Psoas muscle (tissue), 8 donors: ENCODE data around the gene CNRIP1. TPM values are rescaled to one million over a fixed set of nuclear protein-coding genes. Genes with fewer than 3 reads are reported as not detected.
A peak's percentile ranks its signal among the peaks of the same experiment; 100 is the strongest.

ENCODE experiments used
- ATAC-seq, 4 donors: fragments of 200-7000 bp; cut with Tn5 transposase; one replicate each; pipeline ENCODE4 v1.9.1; 2020; ENCODE audit warnings: moderate library complexity in 3 of 4, mild to moderate bottlenecking in 2 of 4
- DNase-seq, 2 donors: peaks; one replicate each; pipeline ENCODE4 v3.0.0-alpha.2; 2020
- H3K27ac ChIP-seq: fragments of 200-600 bp; one replicate; pipeline ENCODE4 v1.8.0; 2022
- H3K27me3 ChIP-seq, 3 donors: fragments of 200-600 bp in 1 of 3; one replicate each; pipeline versions ENCODE4 v1.6.1 to v1.8.0; 2013 to 2022; ENCODE audit warnings: low read length in 2 of 3, mild to moderate bottlenecking in 2 of 3, moderate library complexity in 1 of 3; ENCODE audit not compliant: insufficient read depth in 3 of 3
- H3K36me3 ChIP-seq, 2 donors: fragments of 200-600 bp in 1 of 2; one replicate each; pipeline versions ENCODE4 v1.6.1 to v1.8.0; 2013 to 2022; ENCODE audit warnings: low read depth in 1 of 2, mild to moderate bottlenecking in 1 of 2, moderate library complexity in 1 of 2; ENCODE audit not compliant: insufficient read depth in 1 of 2
- H3K4me1 ChIP-seq: fragments of 200-600 bp; one replicate; pipeline ENCODE4 v1.8.0; 2022
- H3K4me3 ChIP-seq: fragments of 200-600 bp; one replicate; pipeline ENCODE4 v1.8.0; 2022; ENCODE audit warnings: mild to moderate bottlenecking
- H3K9me3 ChIP-seq: fragments of 200-600 bp; one replicate; pipeline ENCODE4 v1.8.0; 2022
- CTCF ChIP-seq: fragments of 200-600 bp; IDR thresholded peaks from one replicate; pipeline ENCODE4 v1.8.0; 2022; ENCODE audit warnings: antibody characterized with exemption
- WGBS, 3 donors: extraction: QIAGEN DNeasy Blood & Tissue Kit; methylation state at CpG; one replicate each; pipeline versions ENCODE4 v1.1.6 to v1.1.7; 2013; 5-methylcytosine and 5-hydroxymethylcytosine counted together
- intact Hi-C, 2 donors: fragments of 100-400 bp; cut with DNase I; formaldehyde crosslinking; loops; one replicate each; pipeline versions ENCODE4 v1.11.0 to v1.14.2; 2022
- polyA plus RNA-seq, 3 donors: library from polyadenylated mRNA; stranded (reverse); fragments of 200-250 nt; gene quantifications; one replicate each; pipeline ENCODE4 v1.2.3, GENCODE V29; 2013
- total RNA-seq, 4 donors: library from RNA; stranded (reverse); fragmentation: NEBNext Ultra II Directional in 2 of 4; extraction: Animal tissue kit (Norgen Biotek cat#: 25700) in 2 of 4; gene quantifications; one replicate each; pipeline versions ENCODE4 v1.2.1 to v1.2.4, GENCODE V29; 2021 to 2023
- donor health status: healthy with polysubstance abuse.
- donor health status: DM: no; HTN: no; CAD: no; lungs with moderate emphysema.
- donor health status: Bipolar disorder and iron deficiency.
- donor health status: healthy.
- donor health status: DM: yes; HTN: yes; CAD: no.
- donor health status: DM: no; HTN: no; CAD: no.
- donor health status: DM: no; HTN: no; CAD: no.
- donor health status: DM: yes; HTN: yes; CAD: no.

Gene CNRIP1
- total and polyA plus RNA-seq, 7 donors, result 3.5 to 11.7 (median 5.3) TPM

GRCh38 chr2:68250652-68251186 lies 69.0 kb downstream of the CNRIP1 start:
- no peak for ATAC-seq
- Histone ChIP-seq H3K27ac (peak overlapping the region; percentile 99), H3K27me3 (no peaks in the 10 kb centered on the region), H3K4me3 (peak overlapping the region; percentile 91), H3K36me3 (no peaks in the 10 kb centered on the region), H3K4me1 (peaks cover 61% of the 10 kb centered on the region), H3K9me3 (no peaks in the 10 kb centered on the region)
- DNase-seq, result no peak
- intact Hi-C loops, result loop anchor here (5.0 kb wide), 3 partner anchors 42 to 93 kb away; partner anchors contain the start of gene PNO1 (in 1 of the 2)
- TF ChIP-seq CTCF, result no peak
- 5 to 8% (median 6%) methylated on average over 15 of the region's 15 CpGs for WGBS, 3 donors

GRCh38 chr2:68250196-68250595 lies 69.6 kb downstream of the CNRIP1 start:
- WGBS, 3 donors, result 26 to 36% (median 34%) methylated on average over 5 of the region's 5 CpGs
- H3K9me3 ChIP-seq, result no peaks in the 10 kb centered on the region
- peak overlapping the region; percentile 99 for H3K27ac ChIP-seq
- no peak for TF ChIP-seq CTCF
- H3K27me3 ChIP-seq, result no peaks in the 10 kb centered on the region
- ATAC-seq, result no peak
- H3K4me1 ChIP-seq, result peaks cover 66% of the 10 kb centered on the region
- no peaks in the 10 kb centered on the region for H3K36me3 ChIP-seq
- DNase-seq, result no peak
- H3K4me3 ChIP-seq, result peak overlapping the region; percentile 91
- intact Hi-C loops, result loop anchor here (5.0 kb wide), 3 partner anchors 42 to 93 kb away; partner anchors contain the start of gene PNO1 (in 1 of the 2)

GRCh38 chr2:68248806-68249205 lies 70.9 kb downstream of the CNRIP1 start:
- no peak for ATAC-seq
- H3K27ac ChIP-seq, result peak overlapping the region; percentile 99
- H3K4me1 ChIP-seq, result peaks cover 71% of the 10 kb centered on the region
- TF ChIP-seq CTCF, result no peak
- H3K27me3 ChIP-seq, result no peaks in the 10 kb centered on the region
- 41 to 67% (median 50%) methylated on average over 2 of the region's 2 CpGs for WGBS, 3 donors
- intact Hi-C loops, result no loop called here
- H3K4me3 ChIP-seq, result peak overlapping the region; percentile 91
- no peaks in the 10 kb centered on the region for H3K36me3 ChIP-seq
- DNase-seq, result no peak
- no peaks in the 10 kb centered on the region for H3K9me3 ChIP-seq

GRCh38 chr2:68248361-68248760 lies 71.4 kb downstream of the CNRIP1 start:
- DNase-seq (no peak), ATAC-seq (no peak)
- 50 to 65% (median 54%) methylated on average over 3 of the region's 3 CpGs for WGBS, 3 donors
- intact Hi-C loops, result no loop called here
- Histone ChIP-seq H3K36me3 (no peaks in the 10 kb centered on the region), H3K4me3 (peak overlapping the region; percentile 91), H3K27me3 (no peaks in the 10 kb centered on the region), H3K9me3 (no peaks in the 10 kb centered on the region), H3K4me1 (peaks cover 72% of the 10 kb centered on the region), H3K27ac (peak overlapping the region; percentile 99)
- no peak for TF ChIP-seq CTCF

GRCh38 chr2:68246396-68246795 lies 73.4 kb downstream of the CNRIP1 start:
- Histone ChIP-seq H3K27me3 (no peaks in the 10 kb centered on the region), H3K36me3 (no peaks in the 10 kb centered on the region), H3K4me1 (peaks cover 91% of the 10 kb centered on the region), H3K9me3 (no peaks in the 10 kb centered on the region), H3K27ac (no peak overlapping the region), H3K4me3 (no peak overlapping the region)
- WGBS, 3 donors, result 68 to 90% (median 90%) methylated on average over 1 of the region's 1 CpG
- DNase-seq (no peak), ATAC-seq (no peak)
- TF ChIP-seq CTCF, result no peak
- intact Hi-C loops, result no loop called here
